Measurements from ENCODE around the gene TBRG4. TPM values are rescaled to one million over a fixed set of nuclear protein-coding genes. Genes with fewer than 3 reads are reported as not detected.

TBRG4 gene
- total and polyA plus RNA-seq, 2 donors from 2014 or later: 45.7 to 67.8 TPM

DNA sequence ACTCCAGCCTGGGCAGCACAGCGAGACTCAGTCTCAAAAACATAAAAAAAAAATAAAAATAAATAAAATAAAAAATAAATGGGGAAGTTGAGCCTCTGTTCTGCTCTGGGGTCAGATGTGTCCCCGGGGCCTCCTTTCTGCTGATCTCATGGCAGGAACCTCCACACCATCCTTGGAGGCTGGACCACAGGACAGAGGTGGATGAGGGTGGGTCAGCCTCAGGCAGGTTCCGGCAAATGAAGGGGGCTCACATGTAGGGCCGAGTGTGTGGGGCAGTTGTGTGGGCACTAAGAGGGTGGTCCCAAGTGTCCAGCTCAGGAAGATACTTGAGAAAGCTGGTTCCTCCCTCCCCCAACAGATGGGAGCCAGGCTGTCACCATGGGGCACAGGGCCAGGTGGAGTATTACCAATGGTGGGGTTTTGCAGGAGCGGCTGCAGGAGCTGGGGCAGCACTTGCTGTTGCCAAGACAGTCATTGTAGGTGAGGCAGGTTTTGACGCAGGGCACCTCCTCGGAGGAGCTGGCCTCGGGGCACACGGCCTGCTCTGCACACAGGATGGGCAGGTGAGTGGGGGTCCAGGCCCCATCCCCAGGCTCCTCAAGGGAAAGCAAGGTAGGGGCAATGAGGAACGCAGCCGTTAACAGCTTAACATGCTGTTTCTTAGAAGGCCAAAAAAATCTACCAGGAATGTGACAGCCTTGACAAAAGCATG, 13.9 kb upstream of the TBRG4 start:
- FAIRE-seq: no peak
- TF ChIP-seq, protein P1, sequence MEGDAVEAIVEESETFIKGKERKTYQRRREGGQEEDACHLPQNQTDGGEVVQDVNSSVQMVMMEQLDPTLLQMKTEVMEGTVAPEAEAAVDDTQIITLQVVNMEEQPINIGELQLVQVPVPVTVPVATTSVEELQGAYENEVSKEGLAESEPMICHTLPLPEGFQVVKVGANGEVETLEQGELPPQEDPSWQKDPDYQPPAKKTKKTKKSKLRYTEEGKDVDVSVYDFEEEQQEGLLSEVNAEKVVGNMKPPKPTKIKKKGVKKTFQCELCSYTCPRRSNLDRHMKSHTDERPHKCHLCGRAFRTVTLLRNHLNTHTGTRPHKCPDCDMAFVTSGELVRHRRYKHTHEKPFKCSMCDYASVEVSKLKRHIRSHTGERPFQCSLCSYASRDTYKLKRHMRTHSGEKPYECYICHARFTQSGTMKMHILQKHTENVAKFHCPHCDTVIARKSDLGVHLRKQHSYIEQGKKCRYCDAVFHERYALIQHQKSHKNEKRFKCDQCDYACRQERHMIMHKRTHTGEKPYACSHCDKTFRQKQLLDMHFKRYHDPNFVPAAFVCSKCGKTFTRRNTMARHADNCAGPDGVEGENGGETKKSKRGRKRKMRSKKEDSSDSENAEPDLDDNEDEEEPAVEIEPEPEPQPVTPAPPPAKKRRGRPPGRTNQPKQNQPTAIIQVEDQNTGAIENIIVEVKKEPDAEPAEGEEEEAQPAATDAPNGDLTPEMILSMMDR (IDR thresholded peaks at IDR 0.05; ENCODE audit: borderline replicate concordance, extremely low read depth, insufficient read depth): no peak
- intact Hi-C loops (cut with DNase I): no loop called here
- Histone ChIP-seq H3K4me3 (ENCODE audit: low read length in 3 of 3) (no peak overlapping the region), H3K36me3 (ENCODE audit: control insufficient read depth in 2 of 3, insufficient read depth in 3 of 3, low read length in 3 of 3) (no peaks in the 10 kb centered on the region), H3K9ac (ENCODE audit: low read length in 3 of 3) (no peak overlapping the region), H3K27ac (ENCODE audit: low read depth in 2 of 2, low read length in 2 of 2) (no peak overlapping the region), H3K4me1 (ENCODE audit: control insufficient read depth in 2 of 3, insufficient read depth in 2 of 3, low read depth in 1 of 3, low read length in 3 of 3) (no peaks in the 10 kb centered on the region), H3K27me3 (ENCODE audit: control insufficient read depth, insufficient read depth, low read length) (no peaks in the 10 kb centered on the region), H3K9me3 (ENCODE audit: control insufficient read depth in 2 of 3, insufficient read depth in 1 of 3, low read length in 3 of 3) (no peaks in the 10 kb centered on the region)
- no peak for DNase-seq

DNA sequence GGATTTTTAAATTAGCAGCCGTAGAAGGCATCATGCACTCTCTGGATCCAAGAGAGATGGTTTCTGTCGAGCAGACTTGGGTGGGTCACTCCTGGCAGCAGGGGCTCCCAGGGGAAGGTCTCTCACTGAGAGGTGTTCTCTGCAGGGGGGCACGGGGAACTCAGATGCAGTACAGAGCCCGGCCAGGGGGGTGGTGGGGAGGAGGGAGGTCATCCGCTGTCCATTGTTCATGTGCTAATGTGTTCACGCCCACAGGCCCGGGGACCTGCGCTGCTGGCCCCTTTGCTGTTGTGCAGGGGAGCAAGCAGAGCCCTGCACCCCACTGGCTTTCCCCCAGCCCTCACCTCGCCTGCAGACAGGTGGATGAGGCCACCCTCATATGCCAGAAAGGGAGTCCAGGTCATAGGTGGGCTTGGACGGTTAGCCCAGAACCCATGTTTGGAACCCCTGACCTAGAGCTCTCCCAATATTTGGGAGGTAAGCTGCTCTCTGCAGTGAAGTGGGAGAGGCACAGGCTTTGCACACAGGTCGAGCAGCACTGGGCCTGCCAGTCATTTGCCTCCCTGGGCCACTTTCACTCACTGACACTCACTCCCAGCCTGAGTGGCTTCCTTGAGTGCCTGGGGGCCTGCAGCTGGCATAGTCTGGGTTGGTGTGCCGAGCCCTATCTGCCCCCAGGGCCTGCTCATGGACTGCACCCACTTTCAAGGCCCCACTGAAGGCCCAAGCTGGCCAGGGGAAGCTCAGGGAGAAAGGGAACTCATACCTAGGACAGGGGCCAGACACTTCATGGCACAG, 12.6 kb upstream of the TBRG4 start:
- DNase-seq (no peak), FAIRE-seq (no peak)
- no peak overlapping the region for H3K27ac ChIP-seq (ENCODE audit: low read depth in 2 of 2, low read length in 2 of 2)
- no peaks in the 10 kb centered on the region for H3K27me3 ChIP-seq (ENCODE audit: control insufficient read depth, insufficient read depth, low read length)
- no peaks in the 10 kb centered on the region for H3K4me1 ChIP-seq (ENCODE audit: control insufficient read depth in 2 of 3, insufficient read depth in 2 of 3, low read depth in 1 of 3, low read length in 3 of 3)
- no peak overlapping the region for H3K4me3 ChIP-seq (ENCODE audit: low read length in 3 of 3)
- no peaks in the 10 kb centered on the region for H3K9me3 ChIP-seq (ENCODE audit: control insufficient read depth in 2 of 3, insufficient read depth in 1 of 3, low read length in 3 of 3)
- TF ChIP-seq, protein P1 (IDR thresholded peaks at IDR 0.05; ENCODE audit: borderline replicate concordance, extremely low read depth, insufficient read depth): no peak
- H3K36me3 ChIP-seq (ENCODE audit: control insufficient read depth in 2 of 3, insufficient read depth in 3 of 3, low read length in 3 of 3): no peaks in the 10 kb centered on the region
- H3K9ac ChIP-seq (ENCODE audit: low read length in 3 of 3): no peak overlapping the region
- intact Hi-C loops (cut with DNase I): no loop called here

DNA sequence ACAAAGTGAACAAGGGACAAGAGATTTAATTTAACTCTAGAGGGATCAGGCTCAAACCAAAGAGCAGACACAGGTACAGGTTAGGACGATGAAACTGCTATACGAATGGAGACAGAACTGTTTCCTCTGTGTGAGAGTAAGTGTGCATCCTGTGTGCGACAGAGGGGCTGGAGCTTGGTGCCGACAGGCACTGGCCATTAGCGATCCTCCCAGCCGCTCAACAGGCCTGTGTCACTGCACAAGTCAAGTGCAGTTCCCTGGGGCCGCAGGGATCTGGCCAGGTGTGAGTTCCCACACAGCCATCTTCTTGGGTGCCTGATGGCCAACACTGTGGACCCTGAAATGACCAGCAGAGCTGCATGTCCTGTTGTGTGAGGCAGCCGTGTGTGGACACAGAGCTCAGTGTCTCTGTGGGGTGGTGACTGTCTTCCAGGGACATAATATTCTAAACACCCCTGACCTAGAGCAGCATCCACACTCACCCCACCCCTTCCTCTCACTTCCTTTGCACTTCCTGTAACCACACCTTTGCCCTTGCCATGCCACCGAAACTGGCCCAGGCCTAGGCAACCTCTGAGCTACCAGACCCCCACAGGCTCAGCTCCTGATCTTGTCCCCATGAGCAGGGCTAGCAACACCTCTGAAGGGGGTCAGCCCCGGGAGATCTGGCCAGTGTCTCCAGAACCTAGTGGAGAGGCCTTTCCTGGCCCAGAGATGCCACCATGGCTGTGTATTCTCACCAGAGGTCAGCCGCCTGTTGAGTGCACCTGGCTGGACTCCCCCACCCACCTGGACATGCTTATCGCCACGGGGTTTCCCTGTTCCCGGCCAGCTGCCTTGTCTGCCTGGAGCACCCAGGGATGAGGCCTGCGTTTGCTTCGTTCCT, 11.7 kb upstream of the TBRG4 start:
- H3K27ac ChIP-seq (ENCODE audit: low read depth in 2 of 2, low read length in 2 of 2): no peak overlapping the region
- TF ChIP-seq, protein P1 (IDR thresholded peaks at IDR 0.05; ENCODE audit: borderline replicate concordance, extremely low read depth, insufficient read depth): no peak
- no peak overlapping the region for H3K4me3 ChIP-seq (ENCODE audit: low read length in 3 of 3)
- H3K9me3 ChIP-seq (ENCODE audit: control insufficient read depth in 2 of 3, insufficient read depth in 1 of 3, low read length in 3 of 3): no peaks in the 10 kb centered on the region
- DNase-seq: no peak
- H3K9ac ChIP-seq (ENCODE audit: low read length in 3 of 3): no peak overlapping the region
- H3K4me1 ChIP-seq (ENCODE audit: control insufficient read depth in 2 of 3, insufficient read depth in 2 of 3, low read depth in 1 of 3, low read length in 3 of 3): no peaks in the 10 kb centered on the region
- no peak for FAIRE-seq
- H3K36me3 ChIP-seq (ENCODE audit: control insufficient read depth in 2 of 3, insufficient read depth in 3 of 3, low read length in 3 of 3): no peaks in the 10 kb centered on the region
- intact Hi-C loops (cut with DNase I): no loop called here
- no peaks in the 10 kb centered on the region for H3K27me3 ChIP-seq (ENCODE audit: control insufficient read depth, insufficient read depth, low read length)
